Erythroblast (primary cell): Measurements from ENCODE around the gene RAB20.
"Not testable (repeated sequence)": the region's sequence is repeated elsewhere in the genome, so short reads cannot be mapped to it uniquely, and the experiment has no call there.

Source experiments
- GATA1 ChIP-seq: IDR thresholded peaks from 2 replicates; pipeline ENCODE4 v1.6.1; 2011; ENCODE audit warnings: low read depth, mild to moderate bottlenecking, control low read depth, low read length, moderate library complexity
- POLR2A ChIP-seq: IDR thresholded peaks from 2 replicates; pipeline ENCODE4 v1.6.1; 2011; ENCODE audit warnings: mild to moderate bottlenecking, low read length

GRCh38 chr13:110569962-110570361 is 8.4 kb upstream of the RAB20 start:
- TF ChIP-seq POLR2A, GATA1: not testable (repeated sequence)
